Neural progenitor cell (in vitro differentiated cells): ENCODE results near the gene MSL2.

Experiments used
- CTCF ChIP-seq: fragments of 200-600 bp; sonication (generic); IDR thresholded peaks from 2 replicates; pipeline ENCODE4 v1.5.1; 2017; ENCODE audit warnings: antibody characterized with exemption, mild to moderate bottlenecking
- EZH2 ChIP-seq: fragments of 200-600 bp; sonication (generic); IDR thresholded peaks from 2 replicates; pipeline ENCODE4 v1.6.1; 2017; ENCODE audit warnings: antibody characterized with exemption, mild to moderate bottlenecking, moderate library complexity

DNA sequence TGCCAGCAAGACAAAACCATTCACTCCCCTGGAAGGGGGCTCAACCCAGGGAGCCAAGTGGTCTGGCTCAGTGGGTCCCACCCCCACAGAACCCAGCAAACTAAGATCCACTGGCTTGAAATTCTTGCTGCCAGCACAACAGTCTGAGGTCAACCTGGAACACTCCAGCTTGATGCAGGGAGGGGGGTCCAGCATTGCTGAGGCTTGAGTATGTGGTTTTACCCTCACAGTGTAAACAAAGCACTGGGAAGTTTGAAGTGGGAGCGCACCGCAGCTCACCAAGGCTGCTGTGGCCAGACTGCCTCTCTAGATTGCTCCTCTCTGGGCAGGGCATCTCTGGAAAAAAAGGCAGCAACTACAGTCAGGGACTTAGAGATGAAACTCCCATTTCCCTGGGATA lies 81.7 kb downstream of the MSL2 start:
- TF ChIP-seq CTCF (no peak), EZH2 (no peak)
